Uterus (tissue), 2 donors: ENCODE results near the gene KLHL25.

ENCODE experiments used
- POLR2A ChIP-seq, 2 donors: fragments of 450-650 bp; IDR thresholded peaks; one replicate each; pipeline ENCODE4 v1.6.1; 2016; ENCODE audit warnings: antibody characterized with exemption in 2 of 2, mild to moderate bottlenecking in 1 of 2, moderate library complexity in 1 of 2
- TF ChIP-seq, protein P1 (sequence below), 4 experiments: fragments of 200-600 bp in 2 of 4; fragments of 450-650 bp in 2 of 4; sonication (generic) in 2 of 4; IDR thresholded peaks; one replicate each; pipeline ENCODE4 v1.5.1; 2016 to 2019; ENCODE audit warnings: antibody characterized with exemption in 4 of 4, mild to moderate bottlenecking in 2 of 4, moderate library complexity in 1 of 4

DNA sequence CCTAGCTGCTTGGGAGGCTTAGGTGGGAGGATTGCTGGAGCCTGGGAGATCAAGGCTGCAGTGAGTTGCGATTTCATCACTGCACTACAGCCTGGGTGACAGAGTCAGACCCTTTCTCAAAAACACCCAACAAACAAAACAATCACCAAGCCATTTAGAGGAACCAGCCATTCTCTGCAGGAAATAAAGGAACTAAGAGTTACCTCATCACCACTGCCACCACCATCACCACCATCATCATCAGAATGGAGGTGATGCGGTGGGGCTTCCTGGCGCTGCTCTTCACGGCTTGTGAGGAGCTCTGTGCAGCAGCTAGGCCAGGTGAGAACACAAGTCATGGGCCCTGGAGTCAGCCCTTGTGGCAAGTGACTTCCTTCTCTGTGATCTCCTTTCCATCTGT lies 37.7 kb upstream of the KLHL25 start:
- TF ChIP-seq, protein P1, sequence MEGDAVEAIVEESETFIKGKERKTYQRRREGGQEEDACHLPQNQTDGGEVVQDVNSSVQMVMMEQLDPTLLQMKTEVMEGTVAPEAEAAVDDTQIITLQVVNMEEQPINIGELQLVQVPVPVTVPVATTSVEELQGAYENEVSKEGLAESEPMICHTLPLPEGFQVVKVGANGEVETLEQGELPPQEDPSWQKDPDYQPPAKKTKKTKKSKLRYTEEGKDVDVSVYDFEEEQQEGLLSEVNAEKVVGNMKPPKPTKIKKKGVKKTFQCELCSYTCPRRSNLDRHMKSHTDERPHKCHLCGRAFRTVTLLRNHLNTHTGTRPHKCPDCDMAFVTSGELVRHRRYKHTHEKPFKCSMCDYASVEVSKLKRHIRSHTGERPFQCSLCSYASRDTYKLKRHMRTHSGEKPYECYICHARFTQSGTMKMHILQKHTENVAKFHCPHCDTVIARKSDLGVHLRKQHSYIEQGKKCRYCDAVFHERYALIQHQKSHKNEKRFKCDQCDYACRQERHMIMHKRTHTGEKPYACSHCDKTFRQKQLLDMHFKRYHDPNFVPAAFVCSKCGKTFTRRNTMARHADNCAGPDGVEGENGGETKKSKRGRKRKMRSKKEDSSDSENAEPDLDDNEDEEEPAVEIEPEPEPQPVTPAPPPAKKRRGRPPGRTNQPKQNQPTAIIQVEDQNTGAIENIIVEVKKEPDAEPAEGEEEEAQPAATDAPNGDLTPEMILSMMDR (IDR thresholded peaks at IDR 0.05): no peak
- TF ChIP-seq POLR2A (IDR thresholded peaks at IDR 0.05): no peak
